Measurements from ENCODE around the gene MGA.

The MGA gene

GRCh38 chr15:41789236-41789635 is 129.0 kb downstream of the MGA start:
- no peak for DNase-seq

GRCh38 chr15:41789662-41790061 is 129.5 kb downstream of the MGA start:
- DNase-seq = no peak

GRCh38 chr15:41790169-41790568 is 130.0 kb downstream of the MGA start:
- no peak for DNase-seq

GRCh38 chr15:41790756-41791546 is 130.7 kb downstream of the MGA start:
- DNase-seq = no peak

GRCh38 chr15:41791547-41791937 is 131.3 kb downstream of the MGA start:
- no peak for DNase-seq

GRCh38 chr15:41792000-41792637 is 131.9 kb downstream of the MGA start:
- DNase-seq = no peak

GRCh38 chr15:41794081-41794480 is 133.9 kb downstream of the MGA start:
- DNase-seq = peak; percentile 47

GRCh38 chr15:41795996-41796856 is 136.0 kb downstream of the MGA start:
- peak; percentile 56 for DNase-seq

GRCh38 chr15:41797201-41797944 is 137.2 kb downstream of the MGA start:
- DNase-seq = no peak

GRCh38 chr15:41798607-41799487 is 138.6 kb downstream of the MGA start:
- no peak for DNase-seq

- no peak for DNase-seq
Measured at GRCh38 chr15:41799488-41799805, 139.2 kb downstream of the MGA start.

- no peak for DNase-seq
Measured at GRCh38 chr15:41801185-41801584, 141.0 kb downstream of the MGA start.

GRCh38 chr15:41801850-41802455 is 141.7 kb downstream of the MGA start:
- no peak for DNase-seq

GRCh38 chr15:41804361-41804760 is 144.2 kb downstream of the MGA start:
- DNase-seq = no peak

- DNase-seq = no peak
Measured at GRCh38 chr15:41804916-41805666, 144.9 kb downstream of the MGA start.

- no peak for DNase-seq
Measured at GRCh38 chr15:41805711-41806110, 145.5 kb downstream of the MGA start.

- no peak for DNase-seq
Measured at GRCh38 chr15:41806291-41807181, 146.3 kb downstream of the MGA start.

- DNase-seq = no peak
Measured at GRCh38 chr15:41809121-41809520, 148.9 kb downstream of the MGA start.

GRCh38 chr15:41809526-41810220 is 149.5 kb downstream of the MGA start:
- no peak for DNase-seq

All from amniotic stem cell (primary cell).